GM21390 (cell line): ENCODE results near the gene ZNF236.

Source experiments
- ATAC-seq: cut with Tn5 transposase; IDR thresholded peaks from one replicate; pipeline ENCODE4 v1.9.1; 2021; ENCODE audit not compliant: unreplicated experiment

The ZNF236 gene

GRCh38 chr18:76967721-76968472, 145.5 kb downstream of the ZNF236 start:
- ATAC-seq, result no peak

- no peak for ATAC-seq
Measured at GRCh38 chr18:76970770-76971559, 148.6 kb downstream of the ZNF236 start.

- ATAC-seq, result no peak
Measured at GRCh38 chr18:76972241-76972640, 149.9 kb downstream of the ZNF236 start.

- ATAC-seq, result no peak
Measured at GRCh38 chr18:76972846-76973519, 150.6 kb downstream of the ZNF236 start.

DNA sequence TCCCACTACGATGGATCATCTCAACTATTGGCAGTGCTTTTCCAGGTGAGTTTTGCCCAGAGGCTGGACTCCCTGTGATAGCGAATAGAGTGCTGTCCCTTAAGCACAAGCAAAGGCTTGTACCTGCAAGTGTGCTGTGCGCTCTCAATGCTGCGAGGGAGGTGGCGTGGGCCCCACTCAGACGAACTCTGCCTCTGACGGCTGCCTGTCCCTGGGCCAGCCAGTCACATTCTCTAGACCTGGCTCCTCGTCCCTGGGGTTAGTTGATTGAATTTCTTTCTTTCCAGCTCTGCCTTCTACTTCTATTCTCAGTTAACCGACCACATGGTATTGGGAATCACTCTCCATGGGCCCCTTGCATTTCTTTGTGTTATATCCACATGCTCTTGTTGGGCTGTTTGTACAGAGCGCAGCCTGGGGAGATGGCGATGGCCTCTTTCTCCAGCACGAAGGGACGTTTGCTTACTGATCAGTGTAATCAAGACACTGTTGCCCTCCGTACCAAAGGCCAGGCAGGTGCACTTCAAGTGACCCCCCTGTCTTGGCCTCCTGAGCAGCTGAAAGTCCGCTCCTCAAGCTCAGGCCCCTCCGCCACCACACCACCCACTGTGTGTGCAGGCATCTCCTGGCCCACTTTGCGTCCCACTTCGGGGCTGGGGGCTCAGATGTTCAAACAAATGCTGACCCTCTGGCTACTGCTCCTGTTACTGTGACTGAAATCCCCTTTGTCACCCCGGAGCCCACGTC, 151.3 kb downstream of the ZNF236 start:
- no peak for ATAC-seq

- no peak for ATAC-seq
Measured at GRCh38 chr18:76974386-76974785, 152.0 kb downstream of the ZNF236 start.

GRCh38 chr18:76975577-76976110, 153.3 kb downstream of the ZNF236 start:
- no peak for ATAC-seq

GRCh38 chr18:76977108-76977621, 154.8 kb downstream of the ZNF236 start:
- ATAC-seq, result no peak

DNA sequence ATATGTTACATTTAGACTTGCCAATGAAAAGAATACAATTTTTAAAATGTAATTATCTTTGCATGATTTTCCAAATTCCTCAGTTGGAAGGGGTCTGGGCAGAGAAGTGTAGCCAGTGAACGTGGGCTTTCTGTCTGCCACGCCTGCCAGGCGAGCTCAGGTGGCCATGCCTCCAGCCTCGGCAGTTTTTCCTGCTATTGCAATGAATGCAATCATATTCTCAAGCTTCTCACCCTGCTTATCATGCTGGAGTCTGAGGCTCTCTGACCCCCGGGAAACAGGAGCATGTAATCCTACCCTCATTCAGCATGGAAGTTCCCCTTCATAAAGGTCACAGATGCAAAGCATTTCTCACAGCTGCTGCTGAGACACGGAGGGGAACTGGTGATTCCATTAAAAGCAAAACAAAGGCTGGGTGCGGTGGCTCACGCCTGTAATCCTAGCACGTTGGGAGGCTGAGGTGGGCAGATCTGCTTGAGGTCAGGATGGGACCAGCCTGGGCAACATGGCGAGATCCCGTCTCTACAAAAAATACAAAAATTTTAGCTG, 155.4 kb downstream of the ZNF236 start:
- no peak for ATAC-seq

- no peak for ATAC-seq
Measured at GRCh38 chr18:76978616-76979015, 156.3 kb downstream of the ZNF236 start.

GRCh38 chr18:76979111-76979751, 156.9 kb downstream of the ZNF236 start:
- no peak for ATAC-seq

- ATAC-seq, result no peak
Measured at GRCh38 chr18:76979906-76980305, 157.5 kb downstream of the ZNF236 start.

GRCh38 chr18:76980663-76981395, 158.5 kb downstream of the ZNF236 start:
- peak; percentile 39 for ATAC-seq

DNA sequence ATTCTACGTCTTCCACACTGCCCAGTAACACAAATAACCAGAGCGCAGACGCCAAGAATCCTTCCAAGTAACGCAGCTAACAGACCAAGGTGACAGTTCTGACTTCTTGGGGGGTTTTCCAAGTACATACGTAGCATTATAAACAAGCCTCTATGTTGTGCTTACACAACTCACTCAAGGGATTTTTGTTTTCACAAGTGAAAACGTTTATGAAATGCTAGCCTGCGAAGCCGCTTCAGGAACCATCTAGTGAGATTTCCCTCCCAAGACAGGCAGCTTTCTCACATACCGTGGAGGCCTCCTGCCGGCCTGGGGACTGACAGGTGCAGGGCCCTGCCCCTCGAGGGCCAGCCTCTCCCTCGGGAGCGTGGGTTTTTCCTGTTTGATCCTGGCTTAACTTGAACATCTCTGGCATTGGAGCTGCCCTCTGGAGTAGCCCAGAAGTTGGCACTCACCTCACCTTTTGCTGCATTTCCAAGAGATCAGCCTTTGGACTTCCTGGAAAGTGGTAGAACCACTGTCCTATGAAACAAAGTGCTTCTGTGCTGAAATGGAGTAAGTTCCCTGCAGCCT, 159.1 kb downstream of the ZNF236 start:
- ATAC-seq, result peak; percentile 59

DNA sequence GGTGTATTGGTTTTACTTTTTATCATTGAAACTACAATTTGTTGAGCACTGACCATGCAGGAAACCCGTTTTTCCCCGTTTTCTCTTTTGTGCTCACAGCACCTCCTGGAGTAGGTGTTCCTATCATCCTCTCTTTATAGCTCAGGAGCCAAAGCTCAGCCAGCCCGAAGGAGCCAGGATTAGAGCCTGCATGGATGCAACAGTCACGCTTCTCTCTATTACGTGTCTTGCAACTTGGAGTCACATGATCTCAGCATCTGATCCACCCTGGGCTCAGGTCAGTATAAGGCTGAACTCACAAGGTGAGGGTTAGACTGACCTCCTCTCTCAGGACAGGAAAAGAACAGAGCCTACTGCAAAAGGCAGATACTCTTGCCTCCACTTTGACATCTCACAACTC, 159.7 kb downstream of the ZNF236 start:
- no peak for ATAC-seq

GRCh38 chr18:76982841-76983583, 160.7 kb downstream of the ZNF236 start:
- ATAC-seq, result peak; percentile 67

GRCh38 chr18:76983613-76984051, 161.3 kb downstream of the ZNF236 start:
- ATAC-seq, result no peak
